Breast epithelium (tissue), 4 donors: ENCODE data around the gene HLA-DQB2. TPM values are rescaled to one million over a fixed set of nuclear protein-coding genes. Genes with fewer than 3 reads are reported as not detected.

Experiments used
- DNase-seq, 2 donors: peaks; one replicate each; pipeline ENCODE4 v3.0.0-alpha.2; 2019; ENCODE audit warnings: low spot score in 2 of 2
- H3K27ac ChIP-seq, 2 donors: fragments of 200-600 bp; sonication (generic) in 1 of 2; one replicate each; pipeline ENCODE4 v1.5.1; 2016 to 2019; ENCODE audit warnings: mild to moderate bottlenecking in 1 of 2
- H3K27me3 ChIP-seq, 2 donors: fragments of 200-600 bp; sonication (generic) in 1 of 2; one replicate each; pipeline versions ENCODE4 v1.5.1 to v1.6.0; 2017 to 2019; ENCODE audit warnings: control low read depth in 1 of 2, mild to moderate bottlenecking in 1 of 2
- H3K36me3 ChIP-seq: fragments of 200-600 bp; one replicate; pipeline ENCODE4 v1.5.1; 2019
- H3K4me1 ChIP-seq, 2 donors: fragments of 200-600 bp; sonication (generic); one replicate each; pipeline ENCODE4 v1.5.1; 2016 to 2019; ENCODE audit warnings: control low read depth in 1 of 2
- H3K4me3 ChIP-seq, 3 donors: fragments of 200-600 bp; sonication (generic); 1 replicate in 2 of 3; 2 replicates in 1 of 3; pipeline ENCODE4 v1.5.1; 2016 to 2019; ENCODE audit warnings: mild to moderate bottlenecking in 3 of 3, moderate library complexity in 2 of 3
- H3K9me3 ChIP-seq, 2 donors: fragments of 200-600 bp; sonication (generic) in 1 of 2; one replicate each; pipeline ENCODE4 v1.5.1; 2016 to 2019; ENCODE audit warnings: control low read depth in 1 of 2
- POLR2A ChIP-seq: fragments of 450-650 bp; IDR thresholded peaks from one replicate; pipeline ENCODE4 v1.6.1; 2016; ENCODE audit warnings: antibody characterized with exemption, mild to moderate bottlenecking, moderate library complexity
- POLR2AphosphoS5 ChIP-seq, 3 donors: sonication (generic); formaldehyde crosslinking; IDR thresholded peaks; one replicate each; pipeline ENCODE4 v1.6.1; 2017; ENCODE audit warnings: antibody characterized with exemption in 3 of 3
- intact Hi-C: fragments of 100-400 bp; cut with DNase I; formaldehyde crosslinking; loops from one replicate; pipeline ENCODE4 v1.15.1; 2023; ENCODE audit warnings: low total_unique reads
- total RNA-seq, 3 donors: library from RNA; depleted of rRNA; stranded (reverse); fragments of >200 nt; gene quantifications; one replicate each; pipeline ENCODE4 v1.1.0, GENCODE V29; 2016
- TF ChIP-seq, protein P1 (sequence below), 3 donors: fragments of 450-650 bp; IDR thresholded peaks; one replicate each; pipeline ENCODE4 v1.5.1; 2016 to 2017; ENCODE audit warnings: antibody characterized with exemption in 3 of 3, mild to moderate bottlenecking in 3 of 3, moderate library complexity in 3 of 3

Gene HLA-DQB2
- total RNA-seq, 3 donors from 2014 or later: 1.3 to 1.6 (median 1.5) TPM

DNA sequence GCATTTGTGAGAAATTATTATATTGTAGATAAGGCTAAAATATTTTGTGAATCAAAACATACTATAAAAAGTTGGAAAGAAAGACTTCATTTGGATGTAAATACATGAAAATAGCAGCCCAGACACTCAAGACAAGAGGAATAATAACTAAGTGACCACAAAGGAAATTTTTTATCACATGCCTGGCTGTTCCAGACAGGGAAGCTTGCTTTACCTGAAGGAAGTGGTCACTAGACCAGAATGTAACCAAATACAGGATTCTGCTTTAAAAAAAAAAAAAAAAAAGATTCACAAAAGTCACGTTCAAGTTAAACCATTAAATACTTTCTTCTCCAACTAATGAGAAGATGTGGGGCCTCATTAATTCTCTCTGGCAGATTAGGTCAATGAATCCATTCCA lies 9.3 kb upstream of the HLA-DQB2 start:
- H3K9me3 ChIP-seq: no peaks in the 10 kb centered on the region
- H3K27ac ChIP-seq: no peak overlapping the region
- intact Hi-C loops: no loop called here
- no peaks in the 10 kb centered on the region for H3K4me1 ChIP-seq
- H3K36me3 ChIP-seq: no peaks in the 10 kb centered on the region
- TF ChIP-seq, protein P1, sequence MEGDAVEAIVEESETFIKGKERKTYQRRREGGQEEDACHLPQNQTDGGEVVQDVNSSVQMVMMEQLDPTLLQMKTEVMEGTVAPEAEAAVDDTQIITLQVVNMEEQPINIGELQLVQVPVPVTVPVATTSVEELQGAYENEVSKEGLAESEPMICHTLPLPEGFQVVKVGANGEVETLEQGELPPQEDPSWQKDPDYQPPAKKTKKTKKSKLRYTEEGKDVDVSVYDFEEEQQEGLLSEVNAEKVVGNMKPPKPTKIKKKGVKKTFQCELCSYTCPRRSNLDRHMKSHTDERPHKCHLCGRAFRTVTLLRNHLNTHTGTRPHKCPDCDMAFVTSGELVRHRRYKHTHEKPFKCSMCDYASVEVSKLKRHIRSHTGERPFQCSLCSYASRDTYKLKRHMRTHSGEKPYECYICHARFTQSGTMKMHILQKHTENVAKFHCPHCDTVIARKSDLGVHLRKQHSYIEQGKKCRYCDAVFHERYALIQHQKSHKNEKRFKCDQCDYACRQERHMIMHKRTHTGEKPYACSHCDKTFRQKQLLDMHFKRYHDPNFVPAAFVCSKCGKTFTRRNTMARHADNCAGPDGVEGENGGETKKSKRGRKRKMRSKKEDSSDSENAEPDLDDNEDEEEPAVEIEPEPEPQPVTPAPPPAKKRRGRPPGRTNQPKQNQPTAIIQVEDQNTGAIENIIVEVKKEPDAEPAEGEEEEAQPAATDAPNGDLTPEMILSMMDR (IDR thresholded peaks at IDR 0.05): no peak
- TF ChIP-seq POLR2A (no peak), POLR2AphosphoS5 (IDR thresholded peaks at IDR 0.05) (no peak)
- H3K27me3 ChIP-seq: peaks cover 0 to 3% of the 10 kb centered on the region in 2 donors
- DNase-seq: no peak
- no peak overlapping the region for H3K4me3 ChIP-seq

DNA sequence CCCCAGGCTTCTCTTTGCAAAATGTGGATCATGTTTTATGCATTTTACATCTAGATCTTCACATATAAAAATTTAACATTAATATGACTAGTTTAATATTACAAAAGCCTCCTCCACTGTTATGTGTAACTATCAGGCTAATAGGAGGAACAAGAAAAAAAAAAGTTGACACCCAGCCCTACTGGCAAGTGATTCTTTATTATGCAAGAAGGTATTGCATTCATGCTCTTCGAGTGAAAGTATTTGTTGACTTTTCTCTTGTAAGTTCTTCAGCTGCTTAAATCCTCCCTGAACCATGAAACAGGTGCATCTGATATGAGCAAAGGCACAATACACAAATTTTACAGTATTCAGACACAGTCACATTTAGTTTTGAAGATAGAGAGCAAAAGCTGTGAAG lies 716 bp upstream of the HLA-DQB2 start:
- intact Hi-C loops: no loop called here
- TF ChIP-seq POLR2A (no peak), POLR2AphosphoS5 (IDR thresholded peaks at IDR 0.05) (no peak)
- TF ChIP-seq, protein P1 (IDR thresholded peaks at IDR 0.05): no peak
- H3K27me3 ChIP-seq: peaks cover 0 to 22% of the 10 kb centered on the region in 2 donors

DNA sequence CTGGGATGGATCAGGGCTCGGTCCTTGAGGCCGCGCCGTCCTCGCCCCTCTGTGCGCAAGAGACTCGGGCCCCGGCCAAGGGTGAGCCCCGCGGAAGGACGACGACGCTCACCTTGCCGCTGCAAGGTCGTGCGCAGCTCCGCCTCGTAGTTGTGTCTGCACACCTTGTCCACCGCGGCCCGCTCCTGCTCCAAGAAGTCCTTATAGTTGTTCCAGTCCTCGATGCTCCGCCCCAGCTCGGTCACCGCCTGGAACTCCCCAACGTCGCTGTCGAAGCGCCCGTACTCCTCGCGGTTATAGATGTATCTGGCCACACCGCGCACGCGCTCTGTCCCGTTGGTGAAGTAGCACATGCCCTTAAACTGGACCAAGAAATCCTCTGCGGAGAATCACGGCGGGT lies 1.8 kb downstream of the HLA-DQB2 start:
- intact Hi-C loops: no loop called here
- TF ChIP-seq, protein P1 (IDR thresholded peaks at IDR 0.05): no peak
- TF ChIP-seq POLR2A: no peak
- TF ChIP-seq POLR2AphosphoS5 (IDR thresholded peaks at IDR 0.05): no peak
- no peaks in the 10 kb centered on the region for H3K36me3 ChIP-seq
- H3K27ac ChIP-seq: no peak overlapping the region
- H3K4me3 ChIP-seq: no peak overlapping the region
- H3K9me3 ChIP-seq: no peaks in the 10 kb centered on the region
- no peak for DNase-seq
- peaks cover 0 to 15% of the 10 kb centered on the region in 2 donors for H3K27me3 ChIP-seq
- no peaks in the 10 kb centered on the region for H3K4me1 ChIP-seq

More for the DNA sequence above, 716 bp upstream of the HLA-DQB2 start:
- no peak overlapping the region for H3K27ac ChIP-seq
- no peaks in the 10 kb centered on the region for H3K9me3 ChIP-seq
- no peaks in the 10 kb centered on the region for H3K36me3 ChIP-seq
- no peak overlapping the region for H3K4me3 ChIP-seq
- no peak for DNase-seq
- H3K4me1 ChIP-seq: no peaks in the 10 kb centered on the region

DNA sequence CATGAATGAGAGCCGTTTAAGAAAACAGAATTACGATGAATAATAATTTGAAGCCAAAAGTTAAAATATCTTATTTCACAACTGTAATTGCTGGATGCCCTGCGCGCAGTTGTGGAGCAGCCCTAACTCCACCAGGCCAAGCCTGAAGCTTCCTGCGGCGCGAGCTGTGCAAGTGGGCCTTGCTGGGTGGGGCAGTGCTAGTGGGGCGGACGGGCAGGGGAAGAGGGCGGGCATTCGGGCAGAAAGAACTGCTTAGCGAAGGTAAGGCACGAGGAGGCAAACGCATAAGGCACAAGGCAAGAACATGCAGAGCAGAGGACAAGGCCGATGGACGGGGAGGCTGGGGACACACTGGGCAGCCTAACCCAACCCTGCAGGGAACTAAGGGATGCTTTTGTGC lies 2.3 kb downstream of the HLA-DQB2 start:
- Histone ChIP-seq H3K36me3 (no peaks in the 10 kb centered on the region), H3K27ac (no peak overlapping the region), H3K4me3 (no peak overlapping the region), H3K4me1 (no peaks in the 10 kb centered on the region), H3K9me3 (no peaks in the 10 kb centered on the region), H3K27me3 (peaks cover 0 to 14% of the 10 kb centered on the region in 2 donors)
- intact Hi-C loops: no loop called here
- TF ChIP-seq POLR2A: no peak
- TF ChIP-seq, protein P1 (IDR thresholded peaks at IDR 0.05): no peak
- TF ChIP-seq POLR2AphosphoS5 (IDR thresholded peaks at IDR 0.05): no peak
- no peak for DNase-seq

DNA sequence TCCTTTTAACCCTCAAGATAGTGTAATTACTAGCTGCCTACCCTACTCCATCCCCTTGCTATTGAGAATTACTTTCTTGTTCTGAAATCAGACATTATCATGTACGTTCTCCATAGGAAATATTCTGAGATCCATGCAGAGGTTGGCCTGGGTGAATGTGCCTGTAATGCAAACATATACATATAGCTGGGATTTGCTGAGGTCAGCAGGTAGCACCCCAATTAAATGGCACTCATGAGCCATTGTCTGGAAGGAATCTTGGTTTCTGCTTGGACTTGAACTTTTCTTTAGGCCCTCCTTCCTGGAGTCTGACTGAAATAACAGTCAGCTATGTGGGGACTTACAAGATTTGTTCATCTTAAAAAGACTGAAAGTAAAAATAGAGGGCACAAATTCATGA lies 3.7 kb downstream of the HLA-DQB2 start:
- H3K4me1 ChIP-seq: no peaks in the 10 kb centered on the region
- no peaks in the 10 kb centered on the region for H3K9me3 ChIP-seq
- intact Hi-C loops: no loop called here
- DNase-seq: no peak
- no peak overlapping the region for H3K4me3 ChIP-seq
- TF ChIP-seq POLR2AphosphoS5 (IDR thresholded peaks at IDR 0.05): no peak
- TF ChIP-seq POLR2A: no peak
- TF ChIP-seq, protein P1 (IDR thresholded peaks at IDR 0.05): no peak
- H3K27me3 ChIP-seq: peaks cover 0 to 14% of the 10 kb centered on the region in 2 donors
- no peaks in the 10 kb centered on the region for H3K36me3 ChIP-seq
- no peak overlapping the region for H3K27ac ChIP-seq
